Stimulated activated CD4-positive, alpha-beta T cell treated with anti-CD3 and anti-CD28 coated beads, Interleukin-15, amount 100 ng/mL, for 48 hours (primary cell): Measurements from ENCODE around the gene ADORA2A.
A peak's percentile ranks its signal among the peaks of the same experiment; 100 is the strongest.
"Not testable (repeated sequence)": the region's sequence is repeated elsewhere in the genome, so short reads cannot be mapped to it uniquely, and the experiment has no call there.

Experiments
- DNase-seq, 2 donors: peaks; one replicate each; pipeline ENCODE4 v3.0.0-alpha.2; 2020; ENCODE audit warnings: low read depth in 2 of 2

ADORA2A gene

DNA sequence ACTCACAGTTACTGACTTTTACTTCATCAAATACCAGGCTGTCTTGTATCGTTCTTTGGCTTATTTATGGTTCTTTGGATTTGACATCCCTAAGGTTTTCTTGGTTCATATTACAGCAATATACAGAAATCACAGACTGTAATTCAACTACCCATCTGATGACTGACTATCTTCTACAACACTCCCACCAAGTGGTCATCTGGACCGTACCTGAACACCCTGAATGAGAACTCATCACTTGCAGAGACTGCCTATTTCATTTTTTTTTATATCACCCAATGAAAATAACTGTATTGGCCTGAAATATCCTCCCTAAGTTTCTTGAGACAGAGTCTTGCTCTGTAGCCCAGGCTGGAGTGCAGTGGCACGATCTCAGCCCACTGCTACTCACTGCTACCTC, 58.2 kb downstream of the ADORA2A start:
- DNase-seq, result no peak

DNA sequence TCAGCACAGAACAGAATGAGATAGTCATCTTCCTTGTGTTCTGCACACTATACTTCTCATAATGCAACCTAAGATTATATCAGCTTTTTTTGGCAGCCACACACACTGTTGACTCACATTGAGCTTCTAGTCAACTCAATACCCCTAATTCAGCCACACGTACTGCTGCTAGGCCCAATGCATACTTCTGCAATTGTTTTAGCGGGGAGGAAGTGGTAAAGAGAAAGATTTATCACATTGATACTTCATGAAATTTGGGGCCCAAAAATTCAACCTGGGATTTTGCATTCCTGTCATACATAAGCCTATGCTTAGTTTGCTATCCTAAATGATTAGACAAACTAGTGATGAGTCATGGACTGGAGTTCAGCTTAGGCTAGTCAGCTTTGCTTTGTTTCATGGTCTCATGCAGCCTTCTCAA, 59.1 kb downstream of the ADORA2A start:
- peak; percentile 18 to 29 for DNase-seq

DNA sequence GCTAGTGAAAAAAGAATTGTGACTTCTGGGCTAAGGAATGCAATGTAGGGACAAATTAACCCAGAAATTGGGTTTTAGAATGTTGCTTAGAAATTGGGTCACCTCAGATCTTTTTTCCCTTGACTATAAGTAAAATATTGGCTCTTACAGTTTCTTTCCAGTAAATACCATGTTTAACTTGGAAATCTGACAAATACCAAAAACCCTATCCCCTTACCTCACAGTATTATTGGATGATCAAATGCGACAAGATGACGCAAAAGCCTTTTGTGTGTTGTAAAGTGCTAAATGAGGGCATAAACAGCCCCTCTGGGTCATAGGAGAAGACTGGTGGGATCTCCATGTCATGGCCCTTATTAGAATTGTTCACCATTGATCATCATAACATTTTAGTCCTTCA, 61.6 kb downstream of the ADORA2A start:
- no peak for DNase-seq

DNA sequence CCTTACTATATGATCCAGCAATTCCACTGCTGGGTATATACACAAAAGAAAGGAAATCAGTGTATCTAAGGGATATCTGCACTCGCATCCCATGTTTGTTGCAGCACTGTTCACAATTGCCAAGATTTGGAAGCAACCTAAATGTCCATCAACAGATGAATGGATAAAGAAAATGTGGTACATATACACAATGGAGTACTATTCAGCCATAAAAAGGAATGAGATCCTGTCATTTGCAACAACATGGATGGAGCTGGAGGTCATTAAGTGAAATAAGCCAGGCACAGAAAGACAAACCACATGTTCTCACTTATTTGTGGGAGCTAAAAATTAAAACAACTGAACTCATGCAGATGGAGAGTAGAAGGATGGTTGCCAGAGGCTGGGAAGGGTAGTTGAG, 62.0 kb downstream of the ADORA2A start:
- DNase-seq, result not testable (repeated sequence)
